GM18870 (cell line): Measurements from ENCODE around the gene HHIPL1.

Source experiments
- ATAC-seq: cut with Tn5 transposase; IDR thresholded peaks from one replicate; pipeline ENCODE4 v1.9.1; 2021; ENCODE audit warnings: moderate library complexity; ENCODE audit not compliant: unreplicated experiment

The HHIPL1 gene

GRCh38 chr14:99707921-99708320, 63.0 kb downstream of the HHIPL1 start:
- no peak for ATAC-seq

- no peak for ATAC-seq
Observed at GRCh38 chr14:99708449-99708848, 63.5 kb downstream of the HHIPL1 start.

- ATAC-seq, result no peak
Observed at GRCh38 chr14:99713972-99714371, 69.0 kb downstream of the HHIPL1 start.

- no peak for ATAC-seq
Observed at GRCh38 chr14:99715266-99716000, 70.5 kb downstream of the HHIPL1 start.

GRCh38 chr14:99716091-99716849, 71.3 kb downstream of the HHIPL1 start:
- no peak for ATAC-seq

GRCh38 chr14:99716850-99717681, 72.1 kb downstream of the HHIPL1 start:
- ATAC-seq, result no peak

GRCh38 chr14:99717682-99718013, 72.7 kb downstream of the HHIPL1 start:
- no peak for ATAC-seq

- peak; percentile 63 for ATAC-seq
Observed at GRCh38 chr14:99718031-99718810, 73.3 kb downstream of the HHIPL1 start.

GRCh38 chr14:99718811-99719192, 73.9 kb downstream of the HHIPL1 start:
- ATAC-seq, result peak; percentile 42

- no peak for ATAC-seq
Observed at GRCh38 chr14:99720941-99721791, 76.2 kb downstream of the HHIPL1 start.

GRCh38 chr14:99721792-99722516, 77.0 kb downstream of the HHIPL1 start:
- no peak for ATAC-seq

- ATAC-seq, result no peak
Observed at GRCh38 chr14:99722741-99723140, 77.8 kb downstream of the HHIPL1 start.

GRCh38 chr14:99724196-99724891, 79.4 kb downstream of the HHIPL1 start:
- no peak for ATAC-seq

GRCh38 chr14:99724939-99725773, 80.2 kb downstream of the HHIPL1 start:
- no peak for ATAC-seq

- ATAC-seq, result no peak
Observed at GRCh38 chr14:99725774-99726537, 81.0 kb downstream of the HHIPL1 start.

GRCh38 chr14:99726538-99727095, 81.7 kb downstream of the HHIPL1 start:
- no peak for ATAC-seq
